K562 (cell line): ENCODE measurements around the gene DNAL4. TPM values are rescaled to one million over a fixed set of nuclear protein-coding genes. Genes with fewer than 3 reads are reported as not detected.
A peak's percentile ranks its signal among the peaks of the same experiment; 100 is the strongest.

Experiments used
- CBFA2T2 ChIP-seq: fragments of 450-650 bp; conservative IDR thresholded peaks from 2 replicates; pipeline ENCODE4 v1.6.1; 2017; ENCODE audit warnings: mild to moderate bottlenecking
- CGGBP1 ChIP-seq: fragments of 250-450 bp; sonication (Bioruptor Pico); IDR thresholded peaks from 2 replicates; pipeline ENCODE4 v1.9.0; 2021; ENCODE audit warnings: mild to moderate bottlenecking
- ETV5 ChIP-seq: sonication (generic); formaldehyde crosslinking; IDR thresholded peaks from 2 replicates; pipeline ENCODE4 v1.4.0; 2020; ENCODE audit warnings: low read depth, mild to moderate bottlenecking, missing genetic modification reagents
- LEF1 ChIP-seq: fragments of 450-650 bp; IDR thresholded peaks from 2 replicates; pipeline ENCODE4 v1.6.1; 2016; ENCODE audit warnings: mild to moderate bottlenecking
- MCM5 ChIP-seq: fragments of 450-650 bp; IDR thresholded peaks from 2 replicates; pipeline ENCODE4 v1.6.1; 2016; ENCODE audit warnings: low read depth
- MTA2 ChIP-seq: fragments of 450-650 bp; IDR thresholded peaks from 2 replicates; pipeline ENCODE4 v1.6.1; 2016; ENCODE audit warnings: low read depth
- NKRF ChIP-seq: fragments of 450-650 bp; IDR thresholded peaks from 2 replicates; pipeline ENCODE4 v1.6.1; 2016; ENCODE audit warnings: borderline replicate concordance
- NR2C1 ChIP-seq, 2 experiments: fragments of 450-650 bp; IDR thresholded peaks; 2 replicates each; pipeline ENCODE4 v1.6.1; 2017; ENCODE audit warnings: mild to moderate bottlenecking in 2 of 2, antibody characterized with exemption in 1 of 2, inconsistent platforms in 1 of 2, missing compliant biosample characterization in 1 of 2, missing genetic modification characterization in 1 of 2
- PML ChIP-seq: IDR thresholded peaks from 2 replicates; pipeline ENCODE4 v1.6.1; 2012; ENCODE audit warnings: low read length, inconsistent platforms
- RNF2 ChIP-seq: sonication (generic); IDR thresholded peaks from 2 replicates; pipeline ENCODE4 v1.6.1; 2016
- RNF219 ChIP-seq: fragments of 250-450 bp; sonication (Bioruptor Pico); IDR thresholded peaks from 2 replicates; pipeline ENCODE4 v1.5.0; 2022; ENCODE audit warnings: mild to moderate bottlenecking
- SMAD3 ChIP-seq: fragments of 450-650 bp; formaldehyde crosslinking; conservative IDR thresholded peaks from 2 replicates; pipeline ENCODE4 v1.4.0; 2020; ENCODE audit warnings: mild to moderate bottlenecking
- SMARCE1 ChIP-seq: fragments of 450-650 bp; IDR thresholded peaks from 2 replicates; pipeline ENCODE4 v1.7.1; 2016; ENCODE audit warnings: mild to moderate bottlenecking
- SREBF1 ChIP-seq: fragments of 150-350 bp; IDR thresholded peaks from 2 replicates; pipeline ENCODE4 v1.6.1; 2014; ENCODE audit warnings: antibody characterized with exemption, low read depth, low read length, borderline replicate concordance
- TBP ChIP-seq: optimal IDR thresholded peaks from 2 replicates; pipeline ENCODE3; 2011; ENCODE audit warnings: low read depth, low read length, improper control_type of control experiment
- TEAD2 ChIP-seq: fragments of 450-650 bp; IDR thresholded peaks from 2 replicates; pipeline ENCODE4 v1.6.1; 2016; ENCODE audit warnings: missing genetic modification characterization, control low read depth, missing compliant biosample characterization
- ZNF277 ChIP-seq: fragments of 250-450 bp; sonication (Bioruptor Pico); IDR thresholded peaks from 2 replicates; pipeline ENCODE4 v1.8.0; 2022; ENCODE audit warnings: inconsistent platforms, mild to moderate bottlenecking, moderate library complexity, borderline replicate concordance
- ZNF282 ChIP-seq: sonication (generic); formaldehyde crosslinking; IDR thresholded peaks from 2 replicates; pipeline ENCODE4 v1.8.1; 2023; ENCODE audit warnings: missing genetic modification reagents
- ZNF324 ChIP-seq: fragments of 250-450 bp; sonication (Bioruptor Pico); IDR thresholded peaks from 2 replicates; pipeline ENCODE4 v1.4.0; 2020; ENCODE audit warnings: mild to moderate bottlenecking
- ZNF431 ChIP-seq: sonication (generic); formaldehyde crosslinking; IDR thresholded peaks from 2 replicates; pipeline ENCODE4 v1.8.0; 2022; ENCODE audit warnings: mild to moderate bottlenecking, missing genetic modification reagents
- ZNF592 ChIP-seq: fragments of 450-650 bp; IDR thresholded peaks from 2 replicates; pipeline ENCODE4 v1.6.1; 2017; ENCODE audit warnings: antibody characterized with exemption, mild to moderate bottlenecking
- polyA plus RNA-seq, 8 experiments: library from polyadenylated mRNA; depleted of rRNA in 4 of 8; stranded (reverse) in 5 of 8; unstranded in 3 of 8; fragments of >200 nt; fragmentation: Nextera tagmentation in 2 of 8; fragmentation: Illumina TruSeq in 1 of 8; extraction: Ambion mirVana in 2 of 8; extraction: Trizol in 1 of 8; gene quantifications; 2 replicates each; pipeline versions ENCODE4 v1.2.1 to v1.2.3, GENCODE V29; 2011 to 2014; ENCODE audit warnings: inconsistent platforms in 1 of 8, missing spikeins in 1 of 8
- total RNA-seq, 7 experiments: library from RNA; depleted of rRNA in 6 of 7; stranded (reverse); fragments of >200 nt in 6 of 7; fragmentation: Illumina TruSeq in 2 of 7; extraction: Trizol in 2 of 7; gene quantifications; 2 replicates each; pipeline versions ENCODE4 v1.2.1 to v1.2.3, GENCODE V29; 2011 to 2021; ENCODE audit warnings: low replicate concordance in 1 of 7

Gene DNAL4
- total and polyA plus RNA-seq, 9 of the 15 experiments (the other 6 are each of a cell fraction or from before 2014, with no cell fraction given) = 0.20 to 9.4 (median 5.2) TPM

GRCh38 chr22:38843201-38843656, 49.3 kb upstream of the DNAL4 start (continued):
- 0 out of 2 replicates have a peak, but pooled peaks have one; percentile 17 for TF ChIP-seq ZNF592
- TF ChIP-seq ZNF324 (CRISPR knock-in tag) = no peak
- no peak for TF ChIP-seq CBFA2T2
- TF ChIP-seq NR2C1 (IDR thresholded peaks at IDR 0.05) = no peak
- TF ChIP-seq NR2C1 (tag; IDR thresholded peaks at IDR 0.05) = no peak
- TF ChIP-seq CGGBP1 (CRISPR knock-in tag) = no peak
- no peak for TF ChIP-seq RNF2
- no peak for TF ChIP-seq ETV5 (CRISPR knock-in tag)
- no peak for TF ChIP-seq NKRF
- TF ChIP-seq PML = no peak
- TF ChIP-seq TBP = no peak
- no peak for TF ChIP-seq SMARCE1
- TF ChIP-seq SREBF1 = no peak
- no peak for TF ChIP-seq TEAD2
- no peak for TF ChIP-seq MTA2
- no peak for TF ChIP-seq ZNF431
- TF ChIP-seq ZNF282 = no peak
- no peak for TF ChIP-seq LEF1
- TF ChIP-seq MCM5 = no peak
- no peak for TF ChIP-seq ZNF277 (CRISPR knock-in tag)
- no peak for TF ChIP-seq RNF219 (CRISPR knock-in tag)
- no peak for TF ChIP-seq SMAD3 (CRISPR knock-in tag)
